Duodenal mucosa (tissue), 2 donors: Measurements from ENCODE around the gene PAOX.
"Not testable (repeated sequence)": the region's sequence is repeated elsewhere in the genome, so short reads cannot be mapped to it uniquely, and the experiment has no call there.

Experiments used
- H3K27ac ChIP-seq: one replicate; pipeline ENCODE4 v1.7.0; 2013; ENCODE audit warnings: low read depth, low read length
- H3K27me3 ChIP-seq, 2 donors: one replicate each; pipeline ENCODE4 v1.7.0; 2013; ENCODE audit warnings: low read length in 2 of 2, control low read depth in 1 of 2; ENCODE audit not compliant: insufficient read depth in 2 of 2, control insufficient read depth in 1 of 2
- H3K36me3 ChIP-seq, 2 donors: one replicate each; pipeline ENCODE4 v1.7.0; 2013; ENCODE audit warnings: low read length in 2 of 2, control low read depth in 1 of 2; ENCODE audit not compliant: insufficient read depth in 2 of 2, control insufficient read depth in 1 of 2
- H3K4me1 ChIP-seq, 2 donors: one replicate each; pipeline ENCODE4 v1.7.0; 2013; ENCODE audit warnings: low read length in 2 of 2, control low read depth in 1 of 2; ENCODE audit not compliant: insufficient read depth in 2 of 2, control insufficient read depth in 1 of 2
- H3K4me3 ChIP-seq, 2 donors: one replicate each; pipeline ENCODE4 v1.7.0; 2013; ENCODE audit warnings: low read length in 2 of 2, low read depth in 1 of 2
- H3K9ac ChIP-seq, 2 donors: one replicate each; pipeline ENCODE4 v1.7.0; 2013; ENCODE audit warnings: low read length in 2 of 2, low read depth in 1 of 2
- H3K9me3 ChIP-seq, 2 donors: one replicate each; pipeline ENCODE4 v1.7.0; 2013; ENCODE audit warnings: low read length in 2 of 2, control low read depth in 1 of 2; ENCODE audit not compliant: control insufficient read depth in 1 of 2

PAOX gene

GRCh38 chr10:133385214-133385613 is 6.2 kb downstream of the PAOX start:
- Histone ChIP-seq H3K4me1 (peaks cover 1 to 8% of the 10 kb centered on the region in 2 donors), H3K9me3 (no peaks in the 10 kb centered on the region), H3K36me3 (no peaks in the 10 kb centered on the region), H3K27me3 (no peaks in the 10 kb centered on the region), H3K9ac (no peak overlapping the region), H3K4me3 (no peak overlapping the region), H3K27ac (no peak overlapping the region)

DNA sequence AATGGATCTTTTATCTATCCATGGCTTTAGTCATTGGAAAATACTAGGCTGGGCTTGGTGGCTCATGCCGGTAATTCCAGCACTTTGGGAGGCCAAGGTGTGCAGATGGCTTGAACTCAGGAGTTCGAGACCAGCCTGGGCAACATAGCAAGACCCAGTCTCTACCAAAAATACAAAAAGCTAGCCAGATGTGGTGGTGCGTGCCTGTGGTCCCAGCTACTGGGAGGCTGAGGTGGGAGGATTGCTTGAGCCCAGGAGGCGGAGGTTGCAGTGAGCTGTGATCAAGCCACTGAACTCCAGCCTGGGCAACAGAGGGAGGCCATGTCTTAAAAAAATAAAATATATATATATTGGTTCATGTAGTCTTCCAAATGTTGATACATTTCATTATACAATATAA is 7.9 kb downstream of the PAOX start:
- H3K9ac ChIP-seq, H3K9me3 ChIP-seq, H3K36me3 ChIP-seq, H3K27me3 ChIP-seq, H3K4me3 ChIP-seq, H3K27ac ChIP-seq: not testable (repeated sequence)
- peaks cover 0 to 15% of the 10 kb centered on the region in 2 donors for H3K4me1 ChIP-seq

DNA sequence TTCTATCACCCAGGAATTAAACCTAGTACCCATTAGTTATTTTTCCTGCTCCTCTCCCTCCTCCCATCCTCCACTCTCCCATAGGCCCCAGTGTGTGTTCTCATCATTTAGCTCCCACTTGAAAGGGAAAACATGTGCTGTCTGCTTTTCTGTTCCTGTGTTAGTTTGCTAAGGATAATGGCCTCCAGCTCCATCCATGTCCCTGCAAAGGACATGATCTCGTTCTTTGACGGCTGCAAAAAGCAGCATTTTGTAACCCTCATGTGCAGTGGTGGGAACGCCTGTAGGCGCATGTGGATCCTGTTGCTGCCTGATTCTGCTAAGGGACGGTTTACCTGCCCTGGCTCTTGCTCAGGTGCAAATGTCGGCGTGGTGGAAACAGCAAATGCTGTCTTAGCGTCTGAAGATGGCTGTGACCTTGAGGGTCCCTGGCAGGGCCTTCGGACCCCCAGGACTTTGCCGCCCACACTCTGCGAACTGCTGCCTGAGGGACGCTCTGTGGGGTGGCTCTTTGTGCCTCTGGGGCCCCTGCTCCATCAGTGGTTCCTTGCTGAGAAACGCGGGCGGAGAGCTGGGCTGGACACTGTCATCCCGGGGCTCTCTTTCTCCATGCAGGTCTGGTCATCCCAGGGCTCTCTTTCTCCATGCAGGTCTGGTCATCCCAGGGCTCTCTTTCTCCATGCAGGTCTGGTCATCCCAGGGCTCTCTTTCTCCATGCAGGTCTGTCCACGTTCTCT is 9.3 kb downstream of the PAOX start:
- Histone ChIP-seq H3K9ac (no peak overlapping the region), H3K4me1 (peaks cover 0 to 16% of the 10 kb centered on the region in 2 donors), H3K4me3 (peak overlapping the region in 1 of 2 donors; percentile 34), H3K27ac (no peak overlapping the region), H3K9me3 (no peaks in the 10 kb centered on the region), H3K36me3 (peaks cover 0 to 9% of the 10 kb centered on the region in 2 donors), H3K27me3 (no peaks in the 10 kb centered on the region)

DNA sequence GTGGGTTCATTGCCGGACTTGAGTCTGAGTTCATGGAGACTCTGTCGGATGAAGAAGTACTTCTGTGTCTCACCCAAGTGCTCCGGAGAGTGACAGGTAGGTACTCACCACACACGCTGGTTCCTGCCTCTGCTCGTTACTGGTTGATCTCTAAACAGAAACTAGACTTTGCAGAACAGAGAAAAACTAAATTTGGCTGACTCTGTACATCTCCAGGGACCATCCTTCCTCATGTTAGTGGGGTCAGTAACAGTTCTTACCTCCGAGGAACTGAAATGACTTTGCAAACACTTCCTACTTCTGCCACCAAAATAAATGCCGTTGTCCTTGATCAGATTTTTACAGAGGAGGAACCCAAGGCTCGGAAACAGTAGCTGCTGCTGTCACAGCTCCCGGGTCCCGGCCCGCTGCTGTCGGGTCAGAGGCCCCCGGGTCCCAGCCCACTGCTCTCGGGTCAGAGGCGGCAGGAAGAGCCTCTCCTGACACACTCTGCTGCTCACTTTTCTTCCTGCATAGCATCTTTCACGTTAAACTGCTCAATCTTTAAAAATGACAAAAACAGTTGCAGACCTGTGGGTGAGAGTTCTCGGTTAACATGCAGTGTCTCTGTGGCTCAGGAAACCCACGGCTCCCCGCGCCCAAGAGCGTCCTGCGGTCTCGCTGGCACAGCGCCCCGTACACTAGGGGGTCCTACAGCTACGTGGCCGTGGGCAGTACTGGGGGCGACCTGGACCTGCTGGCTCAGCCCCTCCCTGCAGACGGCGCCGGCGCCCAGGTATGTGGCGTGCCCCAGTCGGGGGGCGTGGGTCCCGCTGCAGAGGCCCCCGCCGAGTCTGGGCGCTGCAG is 10.1 kb downstream of the PAOX start:
- H3K9ac ChIP-seq = no peak overlapping the region
- no peaks in the 10 kb centered on the region for H3K9me3 ChIP-seq
- H3K27me3 ChIP-seq = no peaks in the 10 kb centered on the region
- H3K4me1 ChIP-seq = peaks cover 0 to 19% of the 10 kb centered on the region in 2 donors
- peak overlapping the region; percentile 26 to 34 for H3K4me3 ChIP-seq
- peaks cover 0 to 9% of the 10 kb centered on the region in 2 donors for H3K36me3 ChIP-seq
- H3K27ac ChIP-seq = peak overlapping the region; percentile 40

DNA sequence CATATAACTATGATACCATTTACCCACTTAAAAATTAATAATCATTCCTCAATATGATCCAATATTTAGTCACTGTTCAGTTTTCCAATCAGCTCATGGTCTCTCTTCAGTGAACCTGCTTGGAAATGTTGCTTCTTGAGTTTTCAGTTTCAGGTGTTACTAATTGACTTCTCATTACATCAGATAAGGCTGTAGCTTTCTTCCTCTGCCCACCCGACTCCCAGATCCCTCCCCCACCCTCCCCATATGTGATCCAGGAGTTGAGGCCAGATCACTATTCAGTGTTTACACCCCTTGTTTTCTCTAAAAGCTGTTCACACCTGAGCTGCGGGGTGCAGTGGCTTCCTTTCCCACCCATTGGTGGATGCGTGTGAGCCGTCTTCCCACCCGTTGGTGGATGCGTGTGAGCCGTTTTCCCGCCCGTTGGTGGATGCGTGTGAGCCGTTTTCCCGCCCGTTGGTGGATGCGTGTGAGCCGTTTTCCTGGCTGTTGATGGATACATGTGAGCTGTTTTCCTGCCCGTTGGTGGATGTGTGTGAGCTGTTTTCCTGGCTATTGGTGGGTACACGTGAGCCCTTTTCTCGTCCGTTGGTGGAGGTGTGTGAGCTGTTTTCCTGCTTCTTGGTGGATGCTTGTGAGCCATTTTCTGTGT is 11.7 kb downstream of the PAOX start:
- Histone ChIP-seq H3K9me3 (no peaks in the 10 kb centered on the region), H3K27ac (peak overlapping the region; percentile 54)

GRCh38 chr10:133391249-133391635 is 12.2 kb downstream of the PAOX start:
- H3K4me3 ChIP-seq = no peak overlapping the region
- peaks cover 0 to 16% of the 10 kb centered on the region in 2 donors for H3K36me3 ChIP-seq
- no peak overlapping the region for H3K27ac ChIP-seq
- no peaks in the 10 kb centered on the region for H3K9me3 ChIP-seq
- no peak overlapping the region for H3K9ac ChIP-seq
- H3K4me1 ChIP-seq = peaks cover 0 to 29% of the 10 kb centered on the region in 2 donors
- H3K27me3 ChIP-seq = no peaks in the 10 kb centered on the region

More for the DNA sequence above, 11.7 kb downstream of the PAOX start:
- peaks cover 0 to 10% of the 10 kb centered on the region in 2 donors for H3K36me3 ChIP-seq
- H3K4me3 ChIP-seq = no peak overlapping the region
- no peaks in the 10 kb centered on the region for H3K27me3 ChIP-seq
- H3K9ac ChIP-seq = no peak overlapping the region
- H3K4me1 ChIP-seq = peaks cover 0 to 29% of the 10 kb centered on the region in 2 donors

GRCh38 chr10:133391761-133392518 is 12.9 kb downstream of the PAOX start:
- Histone ChIP-seq H3K4me1 (peaks cover 0 to 29% of the 10 kb centered on the region in 2 donors), H3K9ac (no peak overlapping the region)

GRCh38 chr10:133393401-133394063 is 14.5 kb downstream of the PAOX start:
- Histone ChIP-seq H3K36me3 (peaks cover 0 to 28% of the 10 kb centered on the region in 2 donors), H3K9ac (peak overlapping the region in 1 of 2 donors; percentile 97), H3K27ac (no peak overlapping the region), H3K27me3 (no peaks in the 10 kb centered on the region), H3K9me3 (no peaks in the 10 kb centered on the region), H3K4me1 (peaks cover 0 to 25% of the 10 kb centered on the region in 2 donors), H3K4me3 (peak overlapping the region; percentile 88 to 94)

More at GRCh38 chr10:133391761-133392518, 12.9 kb downstream of the PAOX start:
- Histone ChIP-seq H3K9me3 (no peaks in the 10 kb centered on the region), H3K27ac (no peak overlapping the region), H3K4me3 (no peak overlapping the region), H3K36me3 (peaks cover 0 to 18% of the 10 kb centered on the region in 2 donors), H3K27me3 (no peaks in the 10 kb centered on the region)

GRCh38 chr10:133394064-133394663 is 15.1 kb downstream of the PAOX start, which contains the start of gene MTG1:
Gene MTG1, plus strand, starts transcription at chr10:133394157. Its CDS starts 64 bp downstream, at chr10:133394221.
- Histone ChIP-seq H3K27me3 (no peaks in the 10 kb centered on the region), H3K36me3 (peaks cover 0 to 35% of the 10 kb centered on the region in 2 donors), H3K9ac (peak within 1 kb of the TSS; percentile 86 to 97), H3K4me3 (peak within 1 kb of the TSS; percentile 88 to 94), H3K4me1 (peaks cover 0 to 24% of the 10 kb centered on the region in 2 donors), H3K27ac (peak within 1 kb of the TSS; percentile 88), H3K9me3 (no peaks in the 10 kb centered on the region)
